GM23248 (cell line): ENCODE results near the gene ADISSP.

Experiments
- EZH2 ChIP-seq: fragments of 200-600 bp; sonication (generic); IDR thresholded peaks from 2 replicates; pipeline ENCODE4 v1.6.1; 2018; ENCODE audit warnings: antibody characterized with exemption, mild to moderate bottlenecking; ENCODE audit not compliant: insufficient read depth, poor library complexity, severe bottlenecking
- EZH2phosphoT487 ChIP-seq: fragments of 200-600 bp; sonication (generic); IDR thresholded peaks from 2 replicates; pipeline ENCODE4 v1.6.1; 2018; ENCODE audit warnings: antibody characterized with exemption, moderate library complexity, mild to moderate bottlenecking, low read depth; ENCODE audit not compliant: insufficient read depth

- TF ChIP-seq EZH2 (no peak), EZH2phosphoT487 (no peak)
These were observed 4.1 kb upstream of the ADISSP start for GRCh38 chr20:3771552-3772058.
